GM18526 (cell line): ENCODE measurements around the gene LRCH1.

Source experiments
- POLR2A ChIP-seq: IDR thresholded peaks from 3 replicates; pipeline ENCODE4 v1.6.1; 2011; ENCODE audit not compliant: insufficient read length; ENCODE audit errors: extremely low read depth

Gene LRCH1

DNA sequence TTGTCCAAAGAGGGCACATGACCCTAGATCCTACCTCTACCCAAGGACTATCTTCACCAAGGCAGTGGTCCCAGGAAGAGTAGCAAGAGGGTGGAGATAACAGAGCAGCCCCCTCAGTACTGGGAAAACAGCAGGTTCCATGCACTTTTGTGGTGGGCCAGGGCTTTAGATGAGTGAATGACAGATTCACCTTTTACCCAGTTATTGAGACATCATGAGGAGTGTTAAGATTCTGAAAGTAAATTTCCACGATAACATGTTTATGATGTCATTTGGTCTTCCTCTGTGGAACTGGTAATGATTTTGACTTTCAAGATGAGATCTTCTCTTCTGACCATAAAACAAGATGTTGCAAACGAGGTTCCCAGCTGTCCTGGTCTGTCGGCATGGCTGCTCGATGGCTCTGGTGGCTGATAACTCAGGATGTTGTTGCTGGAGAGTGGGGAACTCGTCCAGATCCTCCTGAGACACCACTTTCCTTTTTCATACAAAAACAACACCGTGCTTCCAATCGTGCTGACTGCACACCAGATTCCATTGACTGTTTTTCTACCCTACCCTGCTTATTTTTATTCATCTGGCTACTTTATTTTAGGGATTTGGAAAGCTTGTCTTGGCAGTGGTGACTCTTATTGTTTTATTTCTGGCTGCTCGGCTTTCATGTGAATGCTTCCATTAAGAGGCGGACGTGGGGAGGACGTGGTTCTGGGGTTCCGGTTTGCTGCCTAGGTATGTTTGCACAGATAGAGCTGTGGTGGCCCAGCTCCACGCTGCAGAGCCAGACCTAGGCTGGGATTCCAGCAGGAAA, 88.5 kb downstream of the LRCH1 start:
- no peak for TF ChIP-seq POLR2A

GRCh38 chr13:46642254-46642653, 89.3 kb downstream of the LRCH1 start:
- no peak for TF ChIP-seq POLR2A

GRCh38 chr13:46643165-46643777, 90.3 kb downstream of the LRCH1 start:
- no peak for TF ChIP-seq POLR2A

GRCh38 chr13:46644816-46645215, 91.8 kb downstream of the LRCH1 start:
- no peak for TF ChIP-seq POLR2A

- no peak for TF ChIP-seq POLR2A
Measured at GRCh38 chr13:46647512-46648065, 94.6 kb downstream of the LRCH1 start.

GRCh38 chr13:46648166-46648607, 95.2 kb downstream of the LRCH1 start:
- no peak for TF ChIP-seq POLR2A

DNA sequence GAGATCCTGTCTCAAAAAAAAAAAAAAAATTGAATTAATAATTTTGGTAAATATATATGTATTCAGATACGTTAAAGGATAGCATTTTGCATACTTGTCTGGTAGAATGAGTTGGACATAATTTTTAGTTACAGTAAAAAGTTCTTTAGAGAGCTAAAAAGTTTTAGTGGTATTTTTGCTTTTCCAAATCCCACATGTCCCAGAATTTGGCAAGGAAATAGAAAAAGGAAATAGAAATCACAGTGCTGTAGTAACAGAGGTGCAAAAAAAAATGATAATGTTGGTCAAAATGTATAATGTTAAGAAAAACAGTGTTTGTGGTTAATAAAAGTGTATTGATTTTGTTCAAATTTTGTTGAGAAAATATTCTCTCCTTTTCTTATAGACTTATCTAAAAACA, 96.8 kb downstream of the LRCH1 start:
- TF ChIP-seq POLR2A = no peak

DNA sequence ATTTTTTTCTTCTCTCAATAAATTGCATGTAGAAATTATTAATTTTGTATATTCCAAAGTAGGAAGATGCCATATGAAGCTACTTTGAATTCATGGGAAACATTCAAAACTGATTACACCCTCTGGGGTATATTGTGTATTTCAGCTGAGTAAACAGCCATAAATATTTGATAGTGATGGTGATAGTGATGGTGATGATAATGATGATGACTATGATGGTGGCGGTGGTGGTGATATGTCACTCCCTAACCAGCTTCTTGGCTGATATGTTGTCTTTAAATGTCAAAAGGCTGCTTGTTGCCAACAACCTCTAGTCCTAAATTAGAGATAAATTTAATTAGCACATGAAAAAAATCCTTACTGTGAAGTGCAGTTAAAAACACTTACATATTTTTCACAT, 102.0 kb downstream of the LRCH1 start:
- no peak for TF ChIP-seq POLR2A

GRCh38 chr13:46655377-46656180, 102.6 kb downstream of the LRCH1 start:
- no peak for TF ChIP-seq POLR2A

- TF ChIP-seq POLR2A = no peak
Measured at GRCh38 chr13:46656786-46657185, 103.8 kb downstream of the LRCH1 start.

GRCh38 chr13:46659413-46660065, 106.6 kb downstream of the LRCH1 start:
- no peak for TF ChIP-seq POLR2A

DNA sequence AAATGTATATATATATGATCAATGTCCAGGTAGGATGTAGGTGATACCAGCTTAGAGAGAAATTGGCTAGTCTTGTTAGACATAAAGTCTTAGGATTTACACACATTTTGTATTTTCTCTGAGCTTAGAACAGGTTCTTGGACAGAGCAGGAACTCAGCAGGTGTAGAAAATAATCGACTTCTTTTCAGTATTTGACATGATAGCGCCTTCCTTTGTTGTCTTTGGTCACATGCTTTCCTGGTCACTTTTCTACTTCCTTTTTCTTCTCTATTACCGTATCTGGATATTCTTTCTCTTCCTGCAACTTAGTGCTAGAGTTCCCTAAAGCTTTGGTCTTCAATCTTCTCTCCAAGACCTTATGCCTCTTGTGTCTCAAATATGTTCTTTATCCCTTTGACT, 107.4 kb downstream of the LRCH1 start:
- no peak for TF ChIP-seq POLR2A

- TF ChIP-seq POLR2A = no peak
Measured at GRCh38 chr13:46660857-46661256, 107.9 kb downstream of the LRCH1 start.

- no peak for TF ChIP-seq POLR2A
Measured at GRCh38 chr13:46662690-46663089, 109.7 kb downstream of the LRCH1 start.
